CD4-positive, CD25-positive, alpha-beta regulatory T cell (primary cell): ENCODE results near the gene FCN2. TPM values are rescaled to one million over a fixed set of nuclear protein-coding genes. Genes with fewer than 3 reads are reported as not detected.

Experiments
- ATAC-seq, 2 donors: fragments of 150-1000 bp; cut with Tn5 transposase; one replicate each; pipeline ENCODE4 v1.10.0; 2021; ENCODE audit warnings: low read depth in 2 of 2, moderate number of reproducible peaks in 2 of 2, moderate library complexity in 1 of 2
- DNase-seq, 3 donors: peaks; one replicate each; pipeline versions ENCODE4 v3.0.0 to v3.0.0-alpha.2; 2012 to 2022; ENCODE audit warnings: mixed read lengths in 1 of 3
- H3K27ac ChIP-seq: one replicate; pipeline ENCODE4 v1.7.0; 2013; ENCODE audit warnings: mild to moderate bottlenecking, low read length; ENCODE audit not compliant: insufficient read depth, poor library complexity, severe bottlenecking
- H3K27me3 ChIP-seq: one replicate; pipeline ENCODE4 v1.7.0; 2013; ENCODE audit warnings: low read length; ENCODE audit not compliant: control insufficient read depth, insufficient read depth
- H3K36me3 ChIP-seq: one replicate; pipeline ENCODE4 v1.7.0; 2013; ENCODE audit warnings: mild to moderate bottlenecking, low read length, moderate library complexity; ENCODE audit not compliant: control insufficient read depth, insufficient read depth
- H3K4me1 ChIP-seq: 2 replicates; pipeline ENCODE4 v1.7.0; 2013; ENCODE audit warnings: mild to moderate bottlenecking, low read length; ENCODE audit not compliant: insufficient read depth, control insufficient read depth, poor library complexity, severe bottlenecking
- H3K4me3 ChIP-seq: one replicate; pipeline ENCODE4 v1.7.0; 2013; ENCODE audit warnings: low read depth, mild to moderate bottlenecking, low read length, moderate library complexity
- H3K9me3 ChIP-seq, 2 experiments: 1 replicate in 1 of 2; 2 replicates in 1 of 2; pipeline ENCODE4 v1.7.0; 2013; ENCODE audit warnings: low read length in 2 of 2, mild to moderate bottlenecking in 1 of 2, moderate library complexity in 1 of 2; ENCODE audit not compliant: control insufficient read depth in 2 of 2
- H3K27ac Mint-ChIP-seq, 3 donors: one replicate each; pipeline ENCODE4 v1.8.0; 2020 to 2022; ENCODE audit warnings: mild to moderate bottlenecking in 3 of 3, mixed read lengths in 3 of 3, moderate library complexity in 2 of 3
- H3K27me3 Mint-ChIP-seq: one replicate; pipeline ENCODE4 v1.8.0; 2022; ENCODE audit warnings: mild to moderate bottlenecking, mixed read lengths
- H3K36me3 Mint-ChIP-seq: one replicate; pipeline ENCODE4 v1.8.0; 2020; ENCODE audit warnings: mixed read lengths
- H3K4me1 Mint-ChIP-seq, 4 donors: one replicate each; pipeline ENCODE4 v1.8.0; 2020 to 2022; ENCODE audit warnings: mixed read lengths in 4 of 4, mild to moderate bottlenecking in 1 of 4
- H3K4me3 Mint-ChIP-seq, 4 donors: one replicate each; pipeline ENCODE4 v1.8.0; 2020 to 2022; ENCODE audit warnings: mild to moderate bottlenecking in 4 of 4, mixed read lengths in 4 of 4, moderate library complexity in 3 of 4
- H3K9me3 Mint-ChIP-seq, 7 donors: one replicate each; pipeline ENCODE4 v1.8.0; 2020 to 2022; ENCODE audit warnings: mixed read lengths in 7 of 7, mild to moderate bottlenecking in 3 of 7, moderate library complexity in 2 of 7
- polyA plus RNA-seq, 4 donors: library from polyadenylated mRNA; unstranded; fragments of 300-500 nt; fragmentation: Illumina TruSeq; gene quantifications; one replicate each; pipeline ENCODE4 v1.2.3, GENCODE V29; 2021
- total RNA-seq: library from RNA; stranded (reverse); gene quantifications from one replicate; pipeline ENCODE4 v1.2.3, GENCODE V29; 2022

The FCN2 gene
- total and polyA plus RNA-seq, 5 donors from 2014 or later: not detected

DNA sequence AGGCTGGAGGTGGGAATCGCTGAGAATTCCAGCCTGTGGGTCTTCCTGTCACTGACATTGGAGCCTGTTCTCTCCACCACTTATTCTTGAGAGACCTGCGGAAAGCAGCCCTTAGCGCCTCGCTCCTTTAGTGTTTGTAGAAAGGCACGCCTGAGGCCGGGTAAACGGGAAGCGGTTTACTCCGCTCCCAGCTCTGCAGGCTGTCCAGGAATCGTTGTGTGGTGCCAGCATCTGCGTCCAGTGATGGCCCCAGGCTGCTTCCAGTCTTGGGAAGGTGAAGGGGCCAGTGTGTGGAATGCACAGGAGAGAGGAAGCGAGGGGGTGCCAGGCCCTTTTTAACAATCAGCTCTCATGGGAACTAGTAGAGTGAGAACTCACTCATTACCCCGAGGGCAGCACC is 44.6 kb upstream of the FCN2 start:
- H3K36me3 Mint-ChIP-seq: no peaks in the 10 kb centered on the region
- no peaks in the 10 kb centered on the region for H3K4me1 Mint-ChIP-seq

DNA sequence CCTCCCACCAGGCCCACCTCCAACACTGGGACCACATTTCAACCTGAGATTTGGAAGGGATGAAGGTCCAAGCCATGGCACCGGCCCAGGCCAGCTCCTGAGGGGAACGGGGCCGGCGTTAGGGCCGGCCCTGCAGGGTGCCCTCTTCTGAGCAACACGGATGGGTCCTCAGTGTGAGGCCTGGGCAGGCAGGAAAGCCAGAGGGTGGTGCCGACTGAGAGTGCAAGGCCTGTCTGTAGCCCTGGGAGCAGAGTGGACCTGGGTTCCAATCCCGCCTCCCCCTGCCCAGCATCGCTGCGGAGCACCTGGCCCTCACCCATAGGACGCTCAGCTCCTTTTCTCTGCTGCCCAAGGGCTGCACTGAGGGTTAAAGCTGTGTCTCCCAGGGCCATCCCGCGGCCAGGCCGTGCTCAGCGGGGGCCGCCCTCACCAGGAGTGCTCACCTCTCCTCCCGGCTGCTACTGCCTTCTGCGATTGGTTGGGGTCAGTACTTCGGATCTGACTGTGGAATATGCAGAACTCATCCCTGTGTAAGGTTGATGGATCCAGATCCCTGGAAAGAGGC is 44.1 kb upstream of the FCN2 start:
- Histone ChIP-seq H3K4me1 (no peaks in the 10 kb centered on the region), H3K4me3 (no peak overlapping the region), H3K27ac (no peak overlapping the region), H3K36me3 (no peaks in the 10 kb centered on the region), H3K27me3 (no peaks in the 10 kb centered on the region), H3K9me3 (no peaks in the 10 kb centered on the region)
- H3K9me3 Mint-ChIP-seq: no peaks in the 10 kb centered on the region
- no peaks in the 10 kb centered on the region for H3K27me3 Mint-ChIP-seq
- no peak overlapping the region for H3K4me3 Mint-ChIP-seq
- H3K4me1 Mint-ChIP-seq: no peaks in the 10 kb centered on the region
- no peak overlapping the region for H3K27ac Mint-ChIP-seq
- ATAC-seq (no peak), DNase-seq (no peak)
- no peaks in the 10 kb centered on the region for H3K36me3 Mint-ChIP-seq

More for the DNA sequence above, 44.6 kb upstream of the FCN2 start:
- Mint-ChIP-seq H3K27me3 (no peaks in the 10 kb centered on the region), H3K27ac (no peak overlapping the region), H3K4me3 (no peak overlapping the region), H3K9me3 (no peaks in the 10 kb centered on the region)
- Histone ChIP-seq H3K36me3 (no peaks in the 10 kb centered on the region), H3K4me1 (no peaks in the 10 kb centered on the region), H3K9me3 (no peaks in the 10 kb centered on the region), H3K27ac (no peak overlapping the region), H3K27me3 (no peaks in the 10 kb centered on the region), H3K4me3 (no peak overlapping the region)
- ATAC-seq (no peak), DNase-seq (no peak)

DNA sequence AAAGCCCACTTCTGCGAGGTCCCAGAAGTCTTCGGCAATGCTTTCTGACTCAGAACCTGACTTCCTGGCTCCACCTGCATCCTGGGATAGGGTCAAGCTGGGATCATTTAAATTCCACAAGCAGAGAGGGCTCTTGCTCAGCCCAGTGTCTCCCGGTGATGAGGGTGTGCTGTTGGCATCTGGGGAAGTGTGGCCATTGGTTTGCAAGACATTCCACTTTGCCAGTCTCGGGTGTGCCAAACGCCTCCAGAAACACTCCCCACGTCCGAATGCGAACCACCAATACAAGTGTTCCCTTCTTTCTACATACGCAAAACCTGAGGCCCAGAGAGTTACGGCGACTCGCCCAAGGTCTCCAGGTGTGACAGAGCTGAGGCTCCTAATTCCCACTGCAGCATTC is 43.1 kb upstream of the FCN2 start:
- no peaks in the 10 kb centered on the region for H3K4me1 Mint-ChIP-seq
- ATAC-seq: no peak
- H3K27ac ChIP-seq: no peak overlapping the region
- no peaks in the 10 kb centered on the region for H3K9me3 ChIP-seq
- no peak for DNase-seq
- H3K27me3 ChIP-seq: no peaks in the 10 kb centered on the region
- no peaks in the 10 kb centered on the region for H3K4me1 ChIP-seq
- H3K27ac Mint-ChIP-seq: no peak overlapping the region
- H3K36me3 Mint-ChIP-seq: no peaks in the 10 kb centered on the region
- H3K27me3 Mint-ChIP-seq: no peaks in the 10 kb centered on the region
- no peaks in the 10 kb centered on the region for H3K9me3 Mint-ChIP-seq
- H3K4me3 ChIP-seq: no peak overlapping the region
- no peak overlapping the region for H3K4me3 Mint-ChIP-seq
- no peaks in the 10 kb centered on the region for H3K36me3 ChIP-seq

DNA sequence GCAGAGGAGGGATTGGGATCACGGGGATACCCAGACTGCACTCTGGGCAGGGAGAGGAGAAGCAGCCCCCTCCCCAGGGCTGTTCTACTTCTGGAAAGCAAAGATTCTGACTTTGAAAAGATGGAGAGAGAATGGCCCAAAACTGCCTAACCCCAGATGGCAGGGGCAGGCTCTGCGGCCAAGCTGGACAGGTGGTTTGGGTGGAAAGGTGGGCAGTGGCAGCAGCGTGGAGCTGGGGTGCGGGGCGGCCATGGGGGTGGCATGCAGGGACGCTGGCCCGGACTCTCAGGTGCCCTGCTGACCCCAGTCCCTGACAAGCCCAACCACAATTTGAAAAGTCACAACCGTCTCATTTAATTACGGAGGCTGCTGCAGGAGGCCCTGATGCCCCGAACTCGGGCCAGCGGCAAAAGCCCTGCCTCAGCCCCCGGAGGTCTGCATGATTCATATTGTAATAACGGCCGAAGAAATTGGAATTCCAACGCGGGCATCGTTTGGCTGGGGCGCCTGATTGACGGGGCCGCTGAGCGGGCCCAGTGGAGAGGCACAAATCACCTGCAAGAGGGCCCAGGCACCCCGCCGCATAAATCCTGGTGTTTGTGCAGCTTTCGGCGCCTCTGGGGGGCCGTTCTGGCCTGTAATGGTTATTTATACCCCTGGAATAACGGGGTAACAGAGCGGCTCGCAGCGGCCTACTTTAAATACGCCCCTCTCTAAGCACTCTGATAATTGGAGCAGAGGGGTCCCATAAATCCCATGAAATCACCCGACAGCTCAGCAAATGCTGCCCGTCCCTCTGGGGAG is 41.8 kb upstream of the FCN2 start:
- no peak for DNase-seq
- Mint-ChIP-seq H3K27me3 (no peaks in the 10 kb centered on the region), H3K4me1 (no peaks in the 10 kb centered on the region), H3K9me3 (no peaks in the 10 kb centered on the region), H3K27ac (no peak overlapping the region), H3K36me3 (no peaks in the 10 kb centered on the region), H3K4me3 (no peak overlapping the region)
- ATAC-seq: no peak
- H3K27me3 ChIP-seq: no peaks in the 10 kb centered on the region
- no peaks in the 10 kb centered on the region for H3K36me3 ChIP-seq
- no peaks in the 10 kb centered on the region for H3K4me1 ChIP-seq
- no peak overlapping the region for H3K4me3 ChIP-seq
- no peak overlapping the region for H3K27ac ChIP-seq
- H3K9me3 ChIP-seq: no peaks in the 10 kb centered on the region

DNA sequence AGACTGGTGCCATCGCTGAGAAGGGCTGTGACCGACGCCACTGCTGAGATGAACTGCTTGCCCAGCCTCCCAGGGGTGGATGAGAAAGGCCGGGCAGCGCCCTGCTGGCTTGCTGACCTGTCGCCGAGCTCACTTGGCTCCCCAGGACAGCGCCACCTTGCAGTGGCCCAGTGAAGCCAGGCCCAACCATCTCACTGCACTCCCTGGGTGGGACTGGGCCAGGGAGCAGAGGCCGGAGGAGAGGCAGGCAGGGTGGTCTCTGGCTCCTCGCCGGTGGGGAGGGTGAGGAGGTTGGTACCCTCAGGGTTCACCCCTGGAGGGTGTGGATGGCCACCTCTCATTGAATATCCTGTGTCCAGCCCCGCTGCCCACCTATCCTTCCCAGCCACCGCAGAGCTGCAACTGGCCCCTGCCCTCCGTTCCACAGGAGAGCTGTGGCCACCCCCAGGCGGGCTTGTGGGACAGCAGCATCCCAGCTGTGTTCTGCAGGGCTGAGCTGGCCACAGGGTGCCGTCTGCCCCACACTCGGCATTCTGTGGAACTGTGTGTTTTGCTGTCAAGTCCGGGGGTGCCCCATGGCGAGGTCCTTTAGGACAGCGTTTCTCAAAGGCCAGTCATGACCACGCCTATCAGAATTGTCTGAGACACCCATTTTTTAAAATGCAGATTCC is 41.0 kb upstream of the FCN2 start:
- H3K36me3 ChIP-seq: no peaks in the 10 kb centered on the region
- H3K4me3 Mint-ChIP-seq: no peak overlapping the region
- no peaks in the 10 kb centered on the region for H3K9me3 ChIP-seq
- H3K4me1 Mint-ChIP-seq: no peaks in the 10 kb centered on the region
- H3K27ac Mint-ChIP-seq: no peak overlapping the region
- H3K27ac ChIP-seq: no peak overlapping the region
- H3K36me3 Mint-ChIP-seq: no peaks in the 10 kb centered on the region
- H3K4me1 ChIP-seq: no peaks in the 10 kb centered on the region
- ATAC-seq (no peak), DNase-seq (no peak)
- no peaks in the 10 kb centered on the region for H3K27me3 ChIP-seq
- H3K9me3 Mint-ChIP-seq: no peaks in the 10 kb centered on the region
- no peaks in the 10 kb centered on the region for H3K27me3 Mint-ChIP-seq
- H3K4me3 ChIP-seq: no peak overlapping the region

DNA sequence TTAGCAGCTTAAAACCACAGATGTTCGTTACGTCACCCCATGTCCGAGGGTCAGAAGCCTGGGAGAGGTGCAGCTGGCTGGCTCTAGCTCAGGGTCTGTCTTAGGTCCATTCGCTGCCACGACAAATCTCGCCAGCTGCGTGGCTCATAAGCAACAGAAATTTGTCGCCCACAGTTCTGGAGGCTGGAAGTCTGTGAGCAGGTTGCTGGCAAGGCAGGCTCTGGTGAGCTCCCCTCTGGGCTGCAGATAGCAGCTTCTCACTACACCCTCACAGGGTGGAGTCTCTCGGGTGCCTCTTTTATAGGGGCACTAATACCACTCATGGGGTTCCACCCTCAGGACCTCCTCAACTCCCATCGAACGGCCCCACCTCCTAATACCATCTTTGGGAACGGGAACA is 40.1 kb upstream of the FCN2 start:
- no peak overlapping the region for H3K4me3 Mint-ChIP-seq
- DNase-seq (no peak), ATAC-seq (no peak)
- no peaks in the 10 kb centered on the region for H3K36me3 Mint-ChIP-seq
- H3K9me3 ChIP-seq: no peaks in the 10 kb centered on the region
- no peaks in the 10 kb centered on the region for H3K27me3 ChIP-seq
- no peaks in the 10 kb centered on the region for H3K9me3 Mint-ChIP-seq
- no peak overlapping the region for H3K27ac ChIP-seq
- no peaks in the 10 kb centered on the region for H3K36me3 ChIP-seq
- no peak overlapping the region for H3K27ac Mint-ChIP-seq
- no peaks in the 10 kb centered on the region for H3K27me3 Mint-ChIP-seq
- no peak overlapping the region for H3K4me3 ChIP-seq
- H3K4me1 Mint-ChIP-seq: no peaks in the 10 kb centered on the region
- no peaks in the 10 kb centered on the region for H3K4me1 ChIP-seq

DNA sequence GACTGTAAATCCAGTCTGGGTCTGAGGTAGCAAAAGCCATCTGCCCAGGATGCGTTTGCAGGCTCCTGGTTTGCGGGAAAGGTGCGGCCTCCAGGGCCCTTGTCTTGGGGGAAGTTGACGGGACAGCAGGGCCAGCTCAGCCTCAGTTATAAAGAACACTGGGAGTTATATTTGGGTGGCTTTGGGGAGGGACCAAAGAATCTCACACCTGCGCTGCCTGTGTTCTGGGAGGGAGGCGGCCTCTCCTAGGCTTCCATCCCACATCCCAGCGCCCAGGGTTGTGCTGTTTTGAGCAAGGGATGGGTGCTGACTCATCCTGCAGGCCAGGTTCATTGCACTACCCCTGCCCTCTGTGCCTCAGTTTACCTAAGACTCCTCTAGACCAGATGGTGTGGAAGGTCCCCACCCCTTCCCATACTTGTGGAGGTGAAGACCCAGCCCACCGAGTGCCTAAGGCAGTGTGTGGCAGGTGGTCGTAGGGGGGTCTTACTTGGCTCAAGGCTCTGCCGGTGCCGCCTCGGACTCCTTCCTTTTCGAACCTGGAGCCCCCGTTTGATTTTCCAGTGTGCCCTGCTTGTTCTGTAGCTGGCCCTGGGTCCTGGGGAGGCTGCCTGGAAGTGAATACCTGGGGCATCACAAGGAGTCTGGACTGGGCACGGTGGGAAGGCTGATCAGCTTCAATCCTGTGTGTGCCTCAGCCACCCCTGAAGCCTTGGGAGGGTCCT is 39.3 kb upstream of the FCN2 start:
- Mint-ChIP-seq H3K27ac (no peak overlapping the region), H3K4me3 (no peak overlapping the region), H3K9me3 (no peaks in the 10 kb centered on the region), H3K36me3 (no peaks in the 10 kb centered on the region), H3K4me1 (no peaks in the 10 kb centered on the region), H3K27me3 (no peaks in the 10 kb centered on the region)
- no peak overlapping the region for H3K27ac ChIP-seq
- no peaks in the 10 kb centered on the region for H3K27me3 ChIP-seq
- ATAC-seq (no peak), DNase-seq (no peak)
- no peaks in the 10 kb centered on the region for H3K36me3 ChIP-seq
- no peaks in the 10 kb centered on the region for H3K4me1 ChIP-seq
- H3K4me3 ChIP-seq: no peak overlapping the region
- no peaks in the 10 kb centered on the region for H3K9me3 ChIP-seq
